ENCODE results near the gene SP2.

Gene SP2

GRCh38 chr17:47871048-47871447, 25.0 kb upstream of the SP2 start:
- no peak for DNase-seq

- DNase-seq = peak; percentile 68
Measured at GRCh38 chr17:47872019-47872650, 23.9 kb upstream of the SP2 start.

GRCh38 chr17:47872651-47873161, 23.3 kb upstream of the SP2 start:
- DNase-seq = no peak

GRCh38 chr17:47873200-47874090, 22.6 kb upstream of the SP2 start:
- DNase-seq = no peak

GRCh38 chr17:47875011-47875985, 20.7 kb upstream of the SP2 start:
- DNase-seq = no peak

GRCh38 chr17:47877368-47878034, 18.5 kb upstream of the SP2 start:
- DNase-seq = no peak

GRCh38 chr17:47878203-47879027, 17.6 kb upstream of the SP2 start:
- no peak for DNase-seq

GRCh38 chr17:47879028-47879585, 16.9 kb upstream of the SP2 start:
- no peak for DNase-seq

- no peak for DNase-seq
Measured at GRCh38 chr17:47879776-47880454, 16.1 kb upstream of the SP2 start.

- no peak for DNase-seq
Measured at GRCh38 chr17:47882247-47882646, 13.8 kb upstream of the SP2 start.

GRCh38 chr17:47882695-47883588, 13.1 kb upstream of the SP2 start:
- DNase-seq = no peak

GRCh38 chr17:47883589-47884426, 12.2 kb upstream of the SP2 start:
- no peak for DNase-seq

GRCh38 chr17:47884427-47884740, 11.7 kb upstream of the SP2 start:
- DNase-seq = no peak

- no peak for DNase-seq
Measured at GRCh38 chr17:47884905-47885730, 10.9 kb upstream of the SP2 start.

- DNase-seq = no peak
Measured at GRCh38 chr17:47888293-47888692, 7.7 kb upstream of the SP2 start.

- DNase-seq = peak; percentile 65
Measured at GRCh38 chr17:47889734-47890529, 6.1 kb upstream of the SP2 start.
